GM12892 (cell line): ENCODE data around the gene GBX1.

ENCODE experiments used
- POLR2A ChIP-seq: IDR thresholded peaks from 2 replicates; pipeline ENCODE4 v1.6.1; 2011; ENCODE audit warnings: low read depth, low read length, control low read depth
- POLR2AphosphoS5 ChIP-seq: IDR thresholded peaks from 2 replicates; pipeline ENCODE4 v1.6.1; 2011; ENCODE audit warnings: low read depth, low read length, control low read depth
- TAF1 ChIP-seq: IDR thresholded peaks from 2 replicates; pipeline ENCODE4 v1.6.1; 2011; ENCODE audit warnings: low read depth, mild to moderate bottlenecking, control low read depth, low read length, borderline replicate concordance

GRCh38 chr7:151186640-151187408, 19.3 kb upstream of the GBX1 start, which contains the start of gene ASB10:
- TF ChIP-seq POLR2AphosphoS5 (no peak), POLR2A (no peak), TAF1 (no peak)
